ENCODE data around the gene GRID2IP.
"Not testable (repeated sequence)": the region's sequence is repeated elsewhere in the genome, so short reads cannot be mapped to it uniquely, and the experiment has no call there.

Gene GRID2IP

GRCh38 chr7:6482743-6483119 lies 68.5 kb downstream of the GRID2IP start:
- no peak for DNase-seq

DNA sequence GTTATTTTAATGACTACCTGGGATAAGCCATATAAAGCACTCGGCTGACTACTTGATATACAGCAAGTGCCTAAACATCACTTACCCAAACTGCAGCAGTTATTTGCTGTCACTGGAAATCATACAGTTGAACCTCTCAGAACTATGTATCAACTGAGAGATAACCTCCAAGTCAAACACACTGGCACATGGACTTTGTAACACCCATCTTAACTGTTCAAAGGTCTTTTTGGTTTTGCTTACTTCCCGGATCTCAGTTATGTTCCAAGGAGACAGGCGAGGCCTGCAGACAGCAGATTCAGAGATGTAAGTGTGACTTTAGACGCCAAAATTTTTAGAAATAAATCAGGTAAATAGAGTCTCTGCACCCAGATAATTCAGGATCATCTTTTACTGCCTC lies 69.0 kb downstream of the GRID2IP start:
- no peak for DNase-seq

DNA sequence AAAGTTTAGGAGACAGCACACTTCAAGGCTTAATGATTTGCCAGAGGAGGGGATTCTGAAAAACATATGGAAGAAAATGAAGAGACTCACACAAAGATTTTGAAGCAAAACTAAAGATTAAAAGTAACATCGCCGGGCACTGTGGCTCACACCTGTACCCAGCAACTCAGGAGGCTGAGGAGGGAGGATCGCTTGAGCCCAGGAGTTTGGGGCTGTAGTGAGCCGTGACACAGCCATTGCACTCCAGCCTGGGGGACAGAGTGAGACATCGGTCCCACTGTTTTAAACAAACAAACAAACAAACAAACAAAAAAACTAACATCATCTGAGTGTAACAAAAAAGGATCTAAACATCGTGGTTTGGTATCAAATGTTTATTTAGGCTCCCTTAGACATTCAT lies 69.8 kb downstream of the GRID2IP start:
- DNase-seq: no peak

DNA sequence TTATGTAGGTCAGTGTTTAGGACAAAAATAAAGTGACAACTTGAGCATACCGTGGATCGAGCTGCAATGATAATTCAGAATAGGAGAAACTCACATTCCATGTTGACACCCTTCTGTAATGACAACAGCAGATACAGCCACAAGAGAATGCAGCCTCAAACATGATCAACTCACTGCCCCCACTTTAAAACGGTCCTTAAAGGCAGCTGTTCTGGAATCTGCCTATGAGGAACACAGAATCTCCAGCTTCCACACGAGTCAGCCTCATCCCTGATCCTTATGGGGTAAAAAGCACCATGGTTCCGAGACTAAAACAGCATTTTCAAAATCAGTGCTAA lies 71.0 kb downstream of the GRID2IP start:
- DNase-seq: no peak

- no peak for DNase-seq
These were observed 72.2 kb downstream of the GRID2IP start for GRCh38 chr7:6479067-6479466.

DNA sequence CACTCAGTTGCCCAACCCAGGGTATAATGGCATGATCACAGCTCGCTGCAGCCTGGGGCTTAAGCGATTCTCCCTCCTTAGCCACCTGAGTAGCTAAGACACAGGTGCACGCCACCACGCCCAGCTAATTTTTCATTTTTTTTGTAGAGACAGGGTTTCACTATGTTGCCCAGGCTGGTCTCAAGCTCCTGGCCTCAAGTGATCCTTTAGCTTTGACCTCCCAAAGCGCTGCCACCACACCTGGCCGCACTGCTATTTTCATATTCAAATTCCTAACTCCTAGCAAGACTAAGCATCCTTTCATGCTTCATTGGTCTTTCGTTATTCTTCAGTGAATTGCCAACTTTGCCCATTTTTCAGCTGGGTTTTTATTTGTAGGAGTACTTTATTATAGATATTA lies 73.1 kb downstream of the GRID2IP start:
- DNase-seq: no peak

DNA sequence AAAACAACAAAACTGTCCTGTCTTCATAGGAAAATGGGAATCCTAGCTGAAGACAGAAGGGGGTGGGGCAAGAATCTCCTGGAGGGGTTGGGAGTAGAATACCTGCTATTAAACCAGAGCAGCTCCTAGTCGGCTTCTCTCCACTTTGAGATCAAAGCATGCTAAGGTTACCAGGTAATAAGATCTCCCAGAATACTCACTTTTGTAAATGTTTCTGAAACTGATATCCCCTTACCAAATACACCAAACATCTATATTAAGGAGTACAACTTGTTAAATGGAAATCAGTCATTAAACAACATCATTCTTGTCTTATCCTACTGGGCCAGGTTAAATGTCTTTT lies 74.0 kb downstream of the GRID2IP start:
- DNase-seq: no peak

DNA sequence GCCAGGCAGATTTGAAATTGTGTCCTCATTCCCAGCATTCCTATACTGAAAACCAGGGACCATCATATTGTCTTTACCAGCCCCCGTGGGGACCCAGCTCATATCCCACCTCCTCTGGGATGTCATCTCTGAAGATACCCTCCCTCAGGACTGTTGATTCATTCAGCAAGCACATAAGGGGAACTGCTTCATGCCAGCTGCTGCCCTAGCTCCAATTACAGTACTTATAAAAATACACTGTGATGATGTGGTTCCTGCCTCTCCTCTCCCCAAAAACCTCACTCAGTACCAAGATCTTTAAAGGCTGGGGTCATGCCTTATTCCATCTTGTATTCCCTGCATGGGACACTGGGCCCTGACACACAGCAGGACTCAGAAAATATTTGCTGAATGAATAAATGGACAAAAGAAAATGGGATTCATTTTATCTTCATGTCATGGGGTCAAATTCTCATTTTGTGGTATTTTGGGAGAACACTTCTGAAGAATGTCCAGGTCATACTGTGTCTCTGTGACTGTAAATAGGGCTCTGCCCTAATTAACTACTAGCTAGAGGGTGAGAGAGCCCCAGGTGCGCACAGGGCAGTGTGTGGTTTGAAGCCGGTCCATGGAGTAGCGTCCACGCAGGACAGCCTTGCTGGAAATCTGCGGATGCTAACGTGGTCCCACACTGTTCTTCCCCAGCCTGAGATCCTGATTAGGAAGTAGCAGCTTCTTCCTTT lies 74.5 kb downstream of the GRID2IP start:
- no peak for DNase-seq

DNA sequence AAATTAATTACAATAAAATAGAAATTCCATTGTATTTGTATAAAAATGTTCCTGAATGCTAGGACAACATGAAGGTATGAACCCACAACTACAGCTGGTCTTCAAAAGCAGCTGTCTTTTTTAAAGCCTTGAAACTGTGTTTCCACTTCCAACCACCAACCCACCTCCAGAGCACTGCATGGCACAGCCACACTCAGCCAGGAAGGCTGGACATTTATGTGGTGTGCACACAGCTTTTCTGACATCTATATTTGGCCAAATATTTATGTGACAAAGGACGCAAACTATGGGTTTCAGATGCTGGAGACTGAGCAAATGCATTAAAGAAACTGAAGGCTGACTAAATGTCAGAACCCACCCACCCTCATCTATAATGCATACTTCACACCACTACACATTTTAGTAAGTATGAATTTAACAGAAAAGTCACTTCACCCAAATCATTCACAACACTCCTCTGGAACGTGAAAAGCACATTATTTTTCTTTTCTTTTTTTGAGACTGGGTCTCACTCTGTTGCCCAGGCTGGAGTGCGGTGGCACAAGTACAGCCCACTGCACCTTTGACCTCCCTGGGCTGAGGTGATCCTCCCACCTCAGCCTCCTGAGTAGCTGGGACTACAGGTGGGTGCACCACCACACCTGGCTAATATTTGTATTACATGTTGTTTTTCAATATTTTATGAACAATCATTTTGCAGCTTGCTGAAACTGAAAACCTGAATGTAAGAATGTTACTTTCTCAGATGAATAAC lies 75.7 kb downstream of the GRID2IP start:
- DNase-seq: no peak

DNA sequence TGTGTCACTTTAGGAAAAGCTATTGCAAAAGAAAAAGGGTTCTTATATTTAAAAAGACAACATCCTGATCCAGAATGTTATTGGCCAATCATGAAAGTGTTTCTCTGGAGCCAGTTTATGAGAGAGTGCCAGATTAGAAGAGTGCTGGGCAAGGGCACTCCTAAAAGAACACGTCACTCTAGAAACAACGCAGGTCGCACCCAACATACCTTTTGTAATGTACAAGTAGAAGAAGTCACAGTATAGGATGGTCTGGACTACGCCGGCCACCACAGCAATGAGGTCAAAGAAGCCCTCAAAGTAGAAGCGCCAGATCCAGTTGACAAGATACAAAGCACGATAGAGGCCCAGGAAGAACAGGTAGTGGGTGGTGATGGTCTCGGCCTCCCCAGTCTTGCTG lies 85.4 kb downstream of the GRID2IP start:
- DNase-seq: no peak

DNA sequence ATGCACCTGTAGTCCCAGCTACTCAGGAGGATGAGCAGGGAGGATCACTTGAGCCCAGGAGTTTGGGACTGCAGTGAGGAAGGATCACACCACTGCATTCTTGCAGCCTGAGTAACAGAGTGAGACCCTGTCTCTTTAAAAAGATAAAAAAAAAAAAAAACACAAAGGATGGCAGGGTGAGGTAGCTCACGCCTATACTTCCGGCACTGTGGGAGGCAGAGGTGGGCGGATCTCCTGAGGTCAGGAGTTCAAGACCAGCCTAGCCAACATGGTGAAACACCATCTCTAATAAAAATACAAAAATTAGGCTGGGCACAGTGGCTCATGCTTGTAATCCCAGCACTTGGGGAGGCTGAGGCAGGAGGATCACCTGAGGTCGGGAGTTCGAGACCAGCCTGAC lies 87.7 kb downstream of the GRID2IP start:
- not testable (repeated sequence) for DNase-seq

DNA sequence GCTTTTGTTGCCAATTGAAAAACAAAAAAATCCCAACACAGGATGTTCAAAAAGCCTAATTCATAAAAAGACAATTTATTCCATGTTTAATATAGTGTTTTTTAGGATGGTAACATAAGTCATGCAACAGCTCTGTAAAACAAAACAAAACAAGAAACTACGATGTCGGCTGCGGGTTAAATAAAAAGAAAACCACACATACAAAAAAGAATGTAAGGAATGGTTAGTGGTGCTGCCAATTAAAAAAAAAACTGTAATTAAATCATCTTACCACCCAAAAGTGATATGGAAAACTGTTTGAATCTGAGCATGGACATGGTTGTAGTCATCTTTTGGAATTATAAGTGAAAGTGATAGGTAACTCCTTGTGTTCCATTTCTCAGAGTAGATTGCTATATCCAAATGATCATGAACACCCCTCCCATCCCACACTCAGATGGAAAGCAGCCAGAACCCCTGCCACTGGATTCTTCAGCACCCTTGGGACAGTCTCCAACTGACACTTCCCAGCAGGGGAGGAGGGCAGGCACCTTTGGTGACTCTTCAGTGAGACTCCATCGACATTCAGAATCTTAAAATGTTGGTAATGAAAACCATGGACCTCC lies 89.2 kb downstream of the GRID2IP start:
- DNase-seq: peak; percentile 28

GRCh38 chr7:6460990-6461584 lies 90.2 kb downstream of the GRID2IP start:
- no peak for DNase-seq

DNA sequence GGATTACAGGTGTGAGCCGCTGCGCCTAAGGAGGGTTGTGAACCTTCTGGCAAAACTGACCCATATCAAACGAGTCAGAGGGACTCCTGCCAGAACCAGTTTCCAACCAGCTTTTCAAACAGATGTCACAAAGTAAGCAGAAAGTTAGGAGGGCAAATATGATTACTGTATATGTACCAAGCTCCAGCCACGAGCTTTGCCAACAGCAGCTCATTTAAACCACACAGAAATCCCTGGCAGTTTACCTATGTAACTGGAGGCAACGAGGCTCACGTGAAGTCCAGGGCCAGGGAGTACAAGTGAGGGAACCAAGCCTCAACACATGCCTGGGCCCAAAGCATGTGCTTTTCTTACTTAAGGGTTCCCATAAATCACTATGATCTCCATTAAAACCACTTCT lies 91.0 kb downstream of the GRID2IP start:
- no peak for DNase-seq

GRCh38 chr7:6458676-6459075 lies 92.6 kb downstream of the GRID2IP start:
- not testable (repeated sequence) for DNase-seq

- DNase-seq: peak; percentile 88
These were observed 97.5 kb downstream of the GRID2IP start for GRCh38 chr7:6453734-6454133.

- no peak for DNase-seq
These were observed 100.0 kb downstream of the GRID2IP start for GRCh38 chr7:6451224-6451705.

- not testable (repeated sequence) for DNase-seq
These were observed 100.7 kb downstream of the GRID2IP start for GRCh38 chr7:6450591-6450990.

DNA sequence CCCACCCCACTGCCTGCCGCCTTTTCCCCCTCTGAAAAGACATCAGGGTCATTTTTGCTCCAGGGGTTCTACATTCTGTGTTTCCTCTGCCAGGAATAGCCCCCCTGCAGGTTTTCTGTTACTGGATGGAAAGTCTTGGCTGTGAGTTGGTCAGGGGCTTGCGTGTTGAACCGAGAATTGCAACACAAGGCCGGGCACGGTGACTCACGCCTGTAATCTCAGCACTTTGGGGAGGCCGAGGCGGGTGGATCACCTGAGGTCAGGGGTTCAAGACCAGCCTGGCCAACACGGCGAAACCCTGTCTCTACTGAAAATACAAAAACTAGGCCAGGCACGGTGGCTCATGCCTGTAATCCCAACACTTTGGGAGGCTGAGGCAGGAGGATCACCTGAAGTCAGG lies 101.4 kb downstream of the GRID2IP start:
- DNase-seq: not testable (repeated sequence)

DNA sequence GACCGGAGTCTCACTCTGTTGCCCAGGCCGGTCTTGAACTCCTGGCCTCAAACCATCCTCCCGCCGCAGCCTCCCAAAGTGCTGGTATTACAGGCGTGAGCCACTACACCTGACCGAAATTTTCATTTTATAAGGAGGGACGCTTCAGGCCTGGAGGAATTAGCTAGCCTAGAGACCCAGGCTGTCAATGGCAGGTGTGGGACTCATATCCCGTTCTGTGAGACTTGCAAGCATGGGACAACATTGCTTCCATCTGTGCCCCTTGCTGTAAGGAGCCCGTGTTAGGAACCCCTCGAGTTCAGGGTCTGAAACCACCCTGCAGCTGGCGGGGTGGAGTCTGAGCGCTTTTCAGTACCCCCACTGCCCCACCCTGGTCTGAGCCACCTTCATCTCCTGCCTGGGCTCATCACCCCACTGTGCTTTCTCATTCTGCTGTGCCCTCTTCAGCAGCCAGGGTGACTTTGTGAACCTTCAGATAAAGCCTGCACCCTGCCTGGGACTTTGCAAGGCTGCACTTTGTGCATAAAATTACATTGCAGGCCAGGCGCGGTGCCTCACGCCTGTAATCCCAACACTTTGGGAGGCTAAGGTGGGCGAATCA lies 102.2 kb downstream of the GRID2IP start:
- no peak for DNase-seq

DNA sequence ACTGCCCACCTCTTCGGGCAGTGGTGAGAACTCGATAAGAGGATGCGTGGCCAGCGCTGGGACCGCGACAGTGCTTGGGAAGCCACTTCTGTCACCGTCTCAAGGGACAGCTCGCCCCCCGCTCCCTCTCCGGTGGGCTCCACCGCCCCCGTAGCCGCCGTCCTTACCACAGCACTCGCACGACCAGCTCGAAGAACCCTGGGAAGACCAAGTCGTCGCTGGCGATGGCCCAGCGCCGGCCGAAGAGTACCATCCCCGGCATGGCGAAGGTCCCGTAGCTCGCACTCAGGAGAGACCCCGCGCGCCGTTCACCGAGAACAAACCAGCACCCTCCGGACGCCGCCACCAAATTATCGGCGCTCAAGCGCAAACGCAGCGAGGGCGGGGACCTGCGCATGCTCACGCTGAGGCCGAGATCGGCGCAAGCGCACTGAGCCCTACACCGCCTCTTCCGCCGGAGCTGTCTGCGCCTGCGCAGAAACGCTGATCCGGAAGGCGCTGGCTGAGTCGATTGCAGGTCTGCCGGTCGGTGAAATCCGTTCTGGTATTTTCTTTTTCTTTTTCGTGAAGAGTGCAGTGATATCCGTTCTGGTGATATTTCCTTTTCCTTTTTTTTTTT lies 103.6 kb downstream of the GRID2IP start, which contains the start of gene DAGLB:
DAGLB (minus strand) TSS at position 374 of the 619 bp plus-strand sequence; CDS start at position 262, 112 bp downstream.
- peak; percentile 88 for DNase-seq

Data from fibroblast of skin of right biceps (primary cell).